IPS DF 6.9 (cell line): ENCODE results near the gene ACTG2.

Experiments used
- DNase-seq: peaks from one replicate; pipeline ENCODE4 v3.0.0-alpha.2; 2013; ENCODE audit warnings: low read depth, low spot score
- H3K27ac ChIP-seq: one replicate; pipeline ENCODE4 v1.5.1; 2013; ENCODE audit warnings: low read length, control low read depth
- H3K27me3 ChIP-seq: 2 replicates; pipeline ENCODE4 v1.6.1; 2013; ENCODE audit warnings: mild to moderate bottlenecking, low read length; ENCODE audit not compliant: control insufficient read depth, insufficient read depth
- H3K36me3 ChIP-seq: 2 replicates; pipeline ENCODE4 v1.6.1; 2013; ENCODE audit warnings: low read length; ENCODE audit not compliant: control insufficient read depth, insufficient read depth
- H3K4me1 ChIP-seq: 2 replicates; pipeline ENCODE4 v1.6.1; 2013; ENCODE audit warnings: low read length; ENCODE audit not compliant: control insufficient read depth, insufficient read depth
- H3K4me3 ChIP-seq: 2 replicates; pipeline ENCODE4 v1.5.1; 2013; ENCODE audit warnings: mild to moderate bottlenecking, low read length
- H3K9me3 ChIP-seq: 2 replicates; pipeline ENCODE4 v1.6.1; 2013; ENCODE audit warnings: low read length, inconsistent platforms; ENCODE audit not compliant: control insufficient read depth, insufficient read depth
- WGBS: extraction: QIAGEN DNeasy Blood & Tissue Kit; methylation state at CpG from one replicate; pipeline ENCODE4 v1.1.7; 2013; ENCODE audit warnings: mixed read lengths, missing lambda C conversion rate; ENCODE audit not compliant: insufficient read length, insufficient coverage; 5-methylcytosine and 5-hydroxymethylcytosine counted together

The ACTG2 gene

GRCh38 chr2:73949802-73950201 lies 57.0 kb downstream of the ACTG2 start:
- no peak overlapping the region for H3K4me3 ChIP-seq
- H3K4me1 ChIP-seq = no peaks in the 10 kb centered on the region
- DNase-seq = no peak
- H3K36me3 ChIP-seq = peaks cover 14% of the 10 kb centered on the region; the same call in 1 of the 2 replicates
- H3K9me3 ChIP-seq = no peaks in the 10 kb centered on the region
- H3K27me3 ChIP-seq = no peaks in the 10 kb centered on the region
- no peak overlapping the region for H3K27ac ChIP-seq

GRCh38 chr2:73952499-73953446 lies 60.0 kb downstream of the ACTG2 start:
- no peak for DNase-seq

GRCh38 chr2:73956218-73956865 lies 63.5 kb downstream of the ACTG2 start:
- Histone ChIP-seq H3K4me3 (no peak overlapping the region), H3K36me3 (peaks cover 9% of the 10 kb centered on the region; the same call in 1 of the 2 replicates), H3K27me3 (no peaks in the 10 kb centered on the region), H3K9me3 (no peaks in the 10 kb centered on the region), H3K27ac (no peak overlapping the region), H3K4me1 (no peaks in the 10 kb centered on the region)
- no CpG with 5 or more reads among the region's 5 CpGs for WGBS
- DNase-seq = no peak

More at GRCh38 chr2:73952499-73953446, 60.0 kb downstream of the ACTG2 start:
- Histone ChIP-seq H3K27me3 (no peaks in the 10 kb centered on the region), H3K27ac (no peak overlapping the region), H3K4me3 (no peak overlapping the region), H3K4me1 (no peaks in the 10 kb centered on the region), H3K36me3 (peaks cover 10% of the 10 kb centered on the region; the same call in 1 of the 2 replicates), H3K9me3 (no peaks in the 10 kb centered on the region)
- no CpG with 5 or more reads among the region's 12 CpGs for WGBS

GRCh38 chr2:73961274-73961673 lies 68.5 kb downstream of the ACTG2 start:
- WGBS = no CpG with 5 or more reads among the region's 4 CpGs
- H3K9me3 ChIP-seq = no peaks in the 10 kb centered on the region
- H3K36me3 ChIP-seq = peaks cover 2% of the 10 kb centered on the region; the same call in 1 of the 2 replicates
- no peak overlapping the region for H3K27ac ChIP-seq
- no peak overlapping the region for H3K4me3 ChIP-seq
- no peak for DNase-seq
- no peaks in the 10 kb centered on the region for H3K4me1 ChIP-seq
- H3K27me3 ChIP-seq = no peaks in the 10 kb centered on the region

- peaks cover 2% of the 10 kb centered on the region; the same call in 1 of the 2 replicates for H3K36me3 ChIP-seq
- no peak for DNase-seq
- H3K27ac ChIP-seq = no peak overlapping the region
- H3K4me3 ChIP-seq = no peak overlapping the region
- no peaks in the 10 kb centered on the region for H3K27me3 ChIP-seq
- no CpG with 5 or more reads among the region's 12 CpGs for WGBS
- H3K4me1 ChIP-seq = no peaks in the 10 kb centered on the region
- no peaks in the 10 kb centered on the region for H3K9me3 ChIP-seq
Measured at GRCh38 chr2:73961823-73962615, 69.2 kb downstream of the ACTG2 start.

- Histone ChIP-seq H3K27me3 (no peaks in the 10 kb centered on the region), H3K27ac (no peak overlapping the region), H3K4me1 (no peaks in the 10 kb centered on the region), H3K4me3 (no peak overlapping the region), H3K36me3 (peaks cover 2% of the 10 kb centered on the region; the same call in 1 of the 2 replicates), H3K9me3 (no peaks in the 10 kb centered on the region)
- no CpG with 5 or more reads among the region's 5 CpGs for WGBS
- no peak for DNase-seq
Measured at GRCh38 chr2:73962798-73963197, 70.0 kb downstream of the ACTG2 start.

GRCh38 chr2:73963385-73964120 lies 70.7 kb downstream of the ACTG2 start:
- no peaks in the 10 kb centered on the region for H3K27me3 ChIP-seq
- WGBS = 100% methylated on average over 6 of the region's 13 CpGs
- no peak overlapping the region for H3K27ac ChIP-seq
- peaks cover 2% of the 10 kb centered on the region; the same call in 1 of the 2 replicates for H3K36me3 ChIP-seq
- H3K9me3 ChIP-seq = no peaks in the 10 kb centered on the region
- no peaks in the 10 kb centered on the region for H3K4me1 ChIP-seq
- DNase-seq = no peak
- no peak overlapping the region for H3K4me3 ChIP-seq

- Histone ChIP-seq H3K4me1 (no peaks in the 10 kb centered on the region), H3K27ac (no peak overlapping the region), H3K4me3 (no peak overlapping the region), H3K9me3 (no peaks in the 10 kb centered on the region), H3K36me3 (no peaks in the 10 kb centered on the region), H3K27me3 (no peaks in the 10 kb centered on the region)
- no peak for DNase-seq
- no CpG with 5 or more reads among the region's 2 CpGs for WGBS
Measured at GRCh38 chr2:73964223-73964622, 71.4 kb downstream of the ACTG2 start.

GRCh38 chr2:73965053-73965452 lies 72.2 kb downstream of the ACTG2 start:
- no peaks in the 10 kb centered on the region for H3K4me1 ChIP-seq
- no peak overlapping the region for H3K27ac ChIP-seq
- WGBS = no CpG with 5 or more reads among the region's 3 CpGs
- no peak overlapping the region for H3K4me3 ChIP-seq
- DNase-seq = no peak
- no peaks in the 10 kb centered on the region for H3K9me3 ChIP-seq
- no peaks in the 10 kb centered on the region for H3K36me3 ChIP-seq
- no peaks in the 10 kb centered on the region for H3K27me3 ChIP-seq
